Measurements from ENCODE around the gene LMF2.

DNA sequence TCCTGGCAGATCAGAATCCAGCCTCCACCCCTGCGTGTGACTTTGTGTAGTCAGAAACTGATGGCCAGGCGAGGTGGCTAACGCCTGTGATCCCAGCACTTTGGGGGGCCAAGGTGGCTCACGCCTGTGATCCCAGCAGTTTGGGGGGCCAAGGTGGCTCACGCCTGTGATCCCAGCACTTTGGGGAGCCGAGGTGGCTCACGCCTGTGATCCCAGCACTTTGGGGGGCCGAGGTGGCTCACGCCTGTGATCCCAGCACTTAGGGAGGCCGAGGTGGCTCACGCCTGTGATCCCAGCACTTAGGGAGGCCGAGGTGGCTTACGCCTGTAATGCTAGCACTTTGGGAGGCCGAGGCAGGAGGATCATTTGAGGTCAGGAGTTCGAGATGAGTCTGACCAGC, 5.7 kb upstream of the LMF2 start:
- no peak for TF ChIP-seq POLR2A (IDR thresholded peaks at IDR 0.05)
- TF ChIP-seq, protein P1, sequence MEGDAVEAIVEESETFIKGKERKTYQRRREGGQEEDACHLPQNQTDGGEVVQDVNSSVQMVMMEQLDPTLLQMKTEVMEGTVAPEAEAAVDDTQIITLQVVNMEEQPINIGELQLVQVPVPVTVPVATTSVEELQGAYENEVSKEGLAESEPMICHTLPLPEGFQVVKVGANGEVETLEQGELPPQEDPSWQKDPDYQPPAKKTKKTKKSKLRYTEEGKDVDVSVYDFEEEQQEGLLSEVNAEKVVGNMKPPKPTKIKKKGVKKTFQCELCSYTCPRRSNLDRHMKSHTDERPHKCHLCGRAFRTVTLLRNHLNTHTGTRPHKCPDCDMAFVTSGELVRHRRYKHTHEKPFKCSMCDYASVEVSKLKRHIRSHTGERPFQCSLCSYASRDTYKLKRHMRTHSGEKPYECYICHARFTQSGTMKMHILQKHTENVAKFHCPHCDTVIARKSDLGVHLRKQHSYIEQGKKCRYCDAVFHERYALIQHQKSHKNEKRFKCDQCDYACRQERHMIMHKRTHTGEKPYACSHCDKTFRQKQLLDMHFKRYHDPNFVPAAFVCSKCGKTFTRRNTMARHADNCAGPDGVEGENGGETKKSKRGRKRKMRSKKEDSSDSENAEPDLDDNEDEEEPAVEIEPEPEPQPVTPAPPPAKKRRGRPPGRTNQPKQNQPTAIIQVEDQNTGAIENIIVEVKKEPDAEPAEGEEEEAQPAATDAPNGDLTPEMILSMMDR (IDR thresholded peaks at IDR 0.05): no peak

Measured in esophagus squamous epithelium (tissue), 4 donors.